Ovary (tissue), 3 donors: ENCODE data around the gene KDM1A.

ENCODE experiments used
- CTCF ChIP-seq, 3 donors: fragments of 450-650 bp in 2 of 3; fragments of 200-600 bp in 1 of 3; IDR thresholded peaks; one replicate each; pipeline versions ENCODE4 v1.5.1 to v1.8.0; 2016 to 2022; ENCODE audit warnings: antibody characterized with exemption in 3 of 3, mild to moderate bottlenecking in 1 of 3
- EP300 ChIP-seq: sonication (generic); formaldehyde crosslinking; IDR thresholded peaks from one replicate; pipeline ENCODE4 v1.6.1; 2017; ENCODE audit warnings: antibody characterized with exemption
- POLR2A ChIP-seq: fragments of 450-650 bp; IDR thresholded peaks from one replicate; pipeline ENCODE4 v1.6.1; 2017; ENCODE audit warnings: antibody characterized with exemption, mild to moderate bottlenecking, moderate library complexity
- donor health status: DM: no; HTN: no; CAD: no.

DNA sequence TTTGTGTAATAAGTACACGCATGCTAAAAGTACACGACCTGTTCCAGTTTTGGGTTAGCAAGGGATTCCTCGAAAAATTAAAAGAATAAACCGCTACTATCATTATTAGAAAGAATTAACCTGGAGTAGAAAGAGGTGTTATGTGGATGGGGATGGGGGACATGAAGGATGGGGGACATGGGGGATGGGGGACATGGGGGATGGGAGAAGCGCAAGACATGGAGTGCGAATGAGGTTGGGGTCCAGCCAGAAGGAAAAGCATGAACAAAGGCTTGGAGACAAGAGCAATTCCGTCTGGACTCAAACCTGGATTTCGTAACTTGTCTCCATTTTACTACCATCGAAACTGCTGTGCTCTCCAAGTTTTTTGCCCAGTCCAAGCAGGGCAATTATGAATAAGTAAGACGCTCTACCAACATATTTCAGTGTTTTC lies 591 bp upstream of the KDM1A start:
- TF ChIP-seq CTCF (IDR thresholded peaks at IDR 0.05), result no peak
- no peak for TF ChIP-seq POLR2A
- no peak for TF ChIP-seq EP300
